HG03442 (cell line): ENCODE measurements around the gene ADAMTSL1.

ENCODE experiments used
- ATAC-seq: cut with Tn5 transposase; IDR thresholded peaks from one replicate; pipeline ENCODE4 v1.9.1; 2021; ENCODE audit warnings: mild to moderate bottlenecking, moderate library complexity; ENCODE audit not compliant: unreplicated experiment

Gene ADAMTSL1

GRCh38 chr9:18466101-18466500, 7.9 kb upstream of the ADAMTSL1 start:
- ATAC-seq: no peak

- ATAC-seq: no peak
These were observed 6.3 kb upstream of the ADAMTSL1 start for GRCh38 chr9:18467696-18468095.

DNA sequence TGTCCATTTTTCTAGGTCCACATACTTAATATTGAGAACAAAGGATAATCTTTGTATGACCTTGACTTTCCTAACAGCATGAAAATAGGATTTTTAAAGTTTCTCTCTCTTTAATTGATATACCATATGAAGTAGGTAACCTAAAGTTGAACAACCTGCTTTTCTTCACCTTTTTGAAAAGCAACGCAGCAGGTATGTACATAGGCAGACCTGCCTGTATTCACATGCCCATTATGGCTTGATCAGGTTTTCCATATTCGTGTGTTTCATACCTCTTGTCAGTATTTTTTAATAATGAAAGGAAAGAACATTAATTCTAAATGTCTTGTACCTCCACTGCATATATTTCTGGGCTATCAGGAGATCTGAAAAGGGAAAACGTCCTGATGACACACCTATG, 1.5 kb upstream of the ADAMTSL1 start:
- ATAC-seq: no peak

DNA sequence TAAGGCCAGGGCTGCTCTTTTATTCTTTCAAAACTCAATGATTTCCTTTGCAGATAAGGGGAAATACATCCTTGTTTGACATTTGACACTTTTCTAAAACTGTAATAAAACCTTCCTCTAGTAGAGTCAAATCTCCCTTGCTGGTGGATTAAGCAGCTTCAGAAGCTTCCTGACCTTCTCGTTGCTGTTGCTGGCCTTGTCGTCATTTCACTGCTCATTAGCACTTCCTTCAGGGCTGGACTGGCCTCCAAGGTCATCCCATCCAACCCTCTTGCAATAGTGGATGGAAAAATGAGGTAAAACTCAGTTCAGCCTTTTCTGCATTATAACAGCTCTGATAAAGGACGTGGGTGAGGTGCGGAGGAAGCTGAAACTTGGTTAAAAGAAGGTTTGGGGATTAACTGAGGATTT, 1.1 kb upstream of the ADAMTSL1 start:
- ATAC-seq: no peak

DNA sequence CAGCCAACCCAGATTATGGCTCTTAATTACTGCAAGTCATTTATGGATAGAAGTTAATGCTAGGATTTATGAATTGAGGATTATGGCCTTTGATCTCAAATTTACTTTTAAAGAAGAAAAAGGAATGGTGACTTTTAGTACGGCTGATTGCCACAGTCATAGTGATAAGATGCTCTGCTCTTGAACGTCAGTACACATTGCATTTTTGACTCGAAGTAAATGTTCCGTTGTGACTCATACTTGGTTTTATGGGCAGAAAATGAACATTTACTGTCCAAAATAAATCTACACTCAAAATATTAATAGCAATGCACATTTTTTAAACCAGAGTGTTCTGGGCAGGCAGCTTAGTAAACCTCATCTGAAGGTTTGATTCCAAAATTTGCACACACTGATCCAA, 830 bp downstream of the ADAMTSL1 start:
- ATAC-seq: no peak

DNA sequence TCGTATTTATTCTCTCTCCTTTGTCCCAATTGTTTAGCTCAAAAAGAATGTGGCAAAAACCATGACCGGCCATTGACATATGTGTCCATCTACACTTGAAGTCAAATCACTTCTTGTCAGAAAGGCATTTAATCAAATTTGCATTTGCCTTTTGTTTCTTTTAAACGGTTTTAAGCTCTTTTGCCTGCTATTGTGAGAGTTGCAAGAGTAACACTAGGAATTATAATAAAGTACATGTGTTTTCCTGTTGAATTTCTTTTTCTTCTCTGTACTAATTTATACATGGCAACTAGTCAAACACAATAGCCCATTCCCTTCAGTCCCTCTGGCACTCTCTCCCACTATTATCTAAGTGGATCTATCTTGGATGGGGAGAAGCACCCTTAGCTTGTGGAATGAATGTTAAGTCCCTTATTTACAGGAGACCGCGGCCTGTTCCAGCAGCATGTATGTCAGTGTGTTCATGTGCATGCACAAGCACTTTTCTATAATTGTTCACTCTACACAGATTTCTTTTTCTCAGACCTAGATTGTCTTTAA, 3.2 kb downstream of the ADAMTSL1 start:
- no peak for ATAC-seq

DNA sequence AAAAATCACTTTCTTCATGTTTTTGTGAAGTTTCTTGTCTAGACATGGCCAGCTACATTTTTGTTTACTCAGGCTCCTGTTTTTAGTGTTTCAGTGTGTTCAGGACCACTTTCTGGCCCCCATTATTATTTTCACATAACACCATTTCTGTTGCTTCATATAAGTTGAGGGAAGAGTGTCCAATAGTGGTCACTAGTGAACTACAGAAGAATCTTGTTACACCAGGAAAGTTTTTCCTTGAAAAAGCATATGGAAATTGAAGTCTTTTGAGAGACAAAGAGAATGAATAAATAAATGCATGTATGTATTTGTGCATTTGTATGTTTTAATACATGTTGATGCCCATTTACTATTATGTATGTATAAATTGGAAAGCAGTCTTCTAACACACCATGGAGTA, 3.8 kb downstream of the ADAMTSL1 start:
- ATAC-seq: no peak

GRCh38 chr9:18478501-18479361, 4.8 kb downstream of the ADAMTSL1 start:
- no peak for ATAC-seq

DNA sequence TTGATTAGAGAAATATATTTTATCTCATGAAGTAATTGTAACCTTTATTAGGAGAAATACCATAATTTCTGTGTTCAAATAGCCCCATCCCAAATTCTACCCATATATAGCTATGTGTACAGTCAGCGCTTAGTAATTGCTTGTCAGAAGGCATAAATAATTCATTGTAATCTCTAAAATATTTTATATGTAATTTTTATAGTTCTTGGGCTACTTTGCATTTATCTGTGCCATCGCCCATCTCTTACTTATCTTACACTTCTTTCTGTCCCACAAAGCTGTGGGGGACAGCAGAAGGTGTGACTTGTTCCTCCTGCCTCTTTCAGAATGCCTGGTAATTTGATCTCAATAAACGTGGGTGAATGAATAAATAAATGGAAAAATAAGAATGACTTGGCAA, 5.5 kb downstream of the ADAMTSL1 start:
- ATAC-seq: no peak

- no peak for ATAC-seq
These were observed 6.7 kb downstream of the ADAMTSL1 start for GRCh38 chr9:18480662-18481093.

- ATAC-seq: no peak
These were observed 8.4 kb downstream of the ADAMTSL1 start for GRCh38 chr9:18482371-18482770.

- no peak for ATAC-seq
These were observed 11.8 kb downstream of the ADAMTSL1 start for GRCh38 chr9:18485714-18486113.

GRCh38 chr9:18487611-18488010, 13.7 kb downstream of the ADAMTSL1 start:
- no peak for ATAC-seq

DNA sequence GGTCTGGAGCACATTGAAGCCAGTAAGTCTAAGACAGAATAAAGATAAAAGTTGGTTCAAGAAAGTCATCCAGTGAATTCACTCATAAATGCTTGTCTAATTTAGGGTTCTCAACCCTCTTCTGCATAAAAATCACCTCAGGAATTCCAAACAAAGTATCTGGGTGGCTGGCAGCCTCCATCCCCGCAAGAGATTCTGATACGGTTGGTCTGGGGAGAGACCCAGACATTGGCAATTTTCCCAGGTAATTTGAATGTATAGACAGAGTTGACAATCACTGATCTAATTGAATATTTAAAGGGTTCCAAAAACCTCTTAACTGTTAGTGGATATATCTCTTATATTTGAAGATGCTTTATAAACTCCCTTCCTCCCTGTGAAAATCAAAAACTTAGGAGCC, 14.9 kb downstream of the ADAMTSL1 start:
- ATAC-seq: no peak

GRCh38 chr9:18489861-18490260, 15.9 kb downstream of the ADAMTSL1 start:
- no peak for ATAC-seq

DNA sequence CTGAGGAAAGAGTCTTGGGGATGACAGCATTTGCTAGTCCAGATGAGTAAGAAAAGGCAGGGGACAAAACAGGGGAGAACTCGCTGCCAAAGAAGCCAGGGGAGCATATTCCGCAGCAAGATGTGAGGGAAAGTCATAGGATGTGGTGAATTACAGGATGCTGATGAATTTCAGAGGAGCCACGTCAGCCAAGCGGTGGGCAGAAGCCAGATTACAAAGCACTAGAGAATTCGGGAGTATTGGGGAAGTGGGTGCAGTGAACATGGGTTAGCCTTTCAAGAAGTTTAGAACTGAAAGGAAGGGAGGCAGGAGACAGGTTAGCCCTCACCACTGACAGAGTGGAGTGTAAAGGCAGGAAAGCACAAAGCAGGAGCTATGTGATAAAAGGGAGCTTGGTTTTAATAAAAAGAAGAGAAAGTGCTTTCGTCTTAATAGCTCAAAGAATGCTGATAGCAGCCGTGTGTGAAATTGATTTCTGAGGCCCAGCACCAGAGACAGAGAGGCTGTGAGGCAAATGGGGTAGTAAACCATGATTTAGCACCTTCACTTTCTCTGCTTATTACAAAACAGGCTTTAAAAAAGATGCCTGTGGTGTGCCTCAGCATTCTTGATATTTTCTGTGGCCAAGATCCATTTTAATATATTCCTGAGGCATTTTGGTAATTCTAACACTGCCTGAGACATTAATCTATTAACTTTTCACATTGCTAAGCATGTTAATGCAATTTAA, 16.9 kb downstream of the ADAMTSL1 start:
- no peak for ATAC-seq

- no peak for ATAC-seq
These were observed 18.7 kb downstream of the ADAMTSL1 start for GRCh38 chr9:18492612-18493011.

DNA sequence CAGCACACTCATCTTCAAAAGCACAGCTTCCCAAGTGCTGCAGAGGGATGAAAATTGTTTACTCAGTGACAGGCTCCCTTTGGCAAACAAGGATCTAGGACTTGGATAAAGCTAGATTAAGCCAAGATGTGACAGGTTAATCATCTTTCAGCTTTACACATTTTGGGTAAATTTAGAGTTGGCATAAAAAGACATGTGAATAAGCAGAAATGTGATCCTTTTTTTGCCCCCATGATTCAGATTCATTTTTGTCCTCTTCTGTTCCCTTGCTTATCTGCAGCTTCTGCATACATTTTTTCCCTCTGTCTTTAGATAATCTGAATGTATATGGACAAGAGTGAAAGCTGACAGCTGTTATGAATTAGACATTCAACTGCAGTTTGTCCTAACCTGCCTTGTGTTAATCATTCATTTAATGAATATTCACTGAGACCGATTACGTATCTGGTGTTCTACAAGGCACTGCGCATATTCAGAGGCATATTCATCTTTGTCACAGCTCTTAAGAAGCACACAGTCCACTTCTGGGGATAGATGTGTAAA, 19.6 kb downstream of the ADAMTSL1 start:
- no peak for ATAC-seq

- no peak for ATAC-seq
These were observed 21.1 kb downstream of the ADAMTSL1 start for GRCh38 chr9:18495065-18495464.

DNA sequence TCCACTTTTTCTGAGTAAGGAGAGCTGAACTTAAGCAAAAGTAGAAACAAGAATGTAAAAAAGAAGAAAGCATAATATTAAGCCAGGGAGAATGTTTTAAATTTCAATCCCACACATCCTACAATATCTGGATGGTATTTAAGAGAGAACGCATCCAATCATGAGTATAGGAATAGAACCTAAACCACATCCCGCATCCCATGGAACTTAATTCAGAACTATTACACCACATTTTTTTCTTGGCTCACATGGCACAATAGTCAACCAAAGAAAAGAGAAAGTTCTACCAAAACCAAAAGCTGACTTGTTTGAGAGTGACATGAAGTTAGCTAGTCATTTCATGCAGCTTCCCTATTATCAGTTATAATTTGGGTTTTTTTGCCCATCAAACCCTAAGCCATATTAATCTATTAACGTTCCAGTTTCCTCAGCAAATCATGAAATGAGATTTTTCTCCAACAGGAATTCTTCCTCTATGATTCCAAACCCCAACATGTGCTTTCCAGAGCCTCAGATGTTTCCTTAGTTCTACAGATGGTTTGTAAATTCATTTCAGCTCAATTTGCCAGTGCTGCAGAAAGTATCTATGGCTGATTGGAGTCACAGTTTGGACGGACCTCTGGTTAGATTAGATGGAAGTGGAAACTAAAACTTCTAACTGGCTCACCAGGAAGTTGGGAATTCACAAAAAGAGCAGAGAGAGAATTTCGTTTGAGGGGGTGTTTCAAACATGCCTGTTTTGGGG, 22.5 kb downstream of the ADAMTSL1 start:
- no peak for ATAC-seq

DNA sequence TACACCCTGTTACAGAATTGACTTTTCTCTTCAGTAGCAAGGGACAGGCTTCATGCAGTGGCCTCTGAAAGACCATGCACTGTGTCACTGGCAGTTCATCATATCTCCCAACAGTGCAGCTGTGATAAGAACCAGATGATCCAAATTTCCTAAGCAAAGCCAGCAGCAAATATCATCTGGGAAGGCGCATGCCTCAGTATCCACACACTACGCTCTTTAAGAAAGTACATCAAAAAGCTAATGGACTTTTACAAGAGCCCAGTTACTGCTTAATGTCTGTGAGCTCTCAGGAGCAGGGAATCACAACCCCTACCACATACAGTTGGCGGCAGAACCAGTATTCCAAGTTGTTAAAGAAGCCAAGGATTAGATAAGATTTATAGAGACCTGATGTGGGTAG, 25.1 kb downstream of the ADAMTSL1 start:
- no peak for ATAC-seq
